ENCODE measurements around the gene S1PR1.

DNA sequence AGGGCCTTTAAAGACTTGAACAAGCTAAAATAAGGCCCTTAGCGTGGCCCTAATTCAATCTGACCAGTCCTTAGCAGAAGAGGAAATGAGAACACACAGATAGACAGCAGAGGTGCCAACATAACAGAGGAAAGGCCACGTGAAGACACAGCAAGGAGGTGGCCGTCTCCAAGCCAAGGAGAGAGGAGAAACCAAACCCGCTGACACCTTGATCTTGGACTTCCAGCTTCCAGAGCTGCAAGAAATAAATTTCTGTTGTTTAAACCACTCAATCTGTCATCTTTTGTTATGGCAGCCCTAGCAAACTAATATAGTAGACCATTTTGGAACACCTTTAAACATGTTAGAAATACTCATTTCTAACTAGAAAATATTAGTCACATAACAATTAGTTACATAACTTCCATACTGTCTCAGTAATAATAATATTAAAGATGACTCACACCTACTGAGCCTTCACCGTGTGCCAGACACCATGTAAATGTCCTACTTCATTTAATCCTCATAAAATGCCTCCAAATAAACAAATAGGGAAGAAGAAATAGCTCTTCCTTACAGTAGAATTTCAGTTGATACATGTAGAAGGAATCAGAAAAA is 47.9 kb downstream of the S1PR1 start:
- TF ChIP-seq ESRRG (CRISPR knock-in tag; IDR thresholded peaks at IDR 0.05) (no peak), GLIS3 (CRISPR knock-in tag; IDR thresholded peaks at IDR 0.05) (no peak)
- TF ChIP-seq, protein P1, sequence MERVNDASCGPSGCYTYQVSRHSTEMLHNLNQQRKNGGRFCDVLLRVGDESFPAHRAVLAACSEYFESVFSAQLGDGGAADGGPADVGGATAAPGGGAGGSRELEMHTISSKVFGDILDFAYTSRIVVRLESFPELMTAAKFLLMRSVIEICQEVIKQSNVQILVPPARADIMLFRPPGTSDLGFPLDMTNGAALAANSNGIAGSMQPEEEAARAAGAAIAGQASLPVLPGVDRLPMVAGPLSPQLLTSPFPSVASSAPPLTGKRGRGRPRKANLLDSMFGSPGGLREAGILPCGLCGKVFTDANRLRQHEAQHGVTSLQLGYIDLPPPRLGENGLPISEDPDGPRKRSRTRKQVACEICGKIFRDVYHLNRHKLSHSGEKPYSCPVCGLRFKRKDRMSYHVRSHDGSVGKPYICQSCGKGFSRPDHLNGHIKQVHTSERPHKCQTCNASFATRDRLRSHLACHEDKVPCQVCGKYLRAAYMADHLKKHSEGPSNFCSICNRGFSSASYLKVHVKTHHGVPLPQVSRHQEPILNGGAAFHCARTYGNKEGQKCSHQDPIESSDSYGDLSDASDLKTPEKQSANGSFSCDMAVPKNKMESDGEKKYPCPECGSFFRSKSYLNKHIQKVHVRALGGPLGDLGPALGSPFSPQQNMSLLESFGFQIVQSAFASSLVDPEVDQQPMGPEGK (CRISPR knock-in tag; IDR thresholded peaks at IDR 0.05; ENCODE audit: borderline replicate concordance), result no peak
